BE2C (cell line): Measurements from ENCODE around the gene PLEKHA6.

Source experiments
- DNase-seq: peaks from one replicate; pipeline ENCODE4 v3.0.0-alpha.2; 2020
- H3K27me3 ChIP-seq: fragments of 250-450 bp; sonication (Bioruptor Pico); 2 replicates; pipeline ENCODE4 v1.5.1; 2020; ENCODE audit warnings: mild to moderate bottlenecking
- H3K36me3 ChIP-seq: fragments of 250-450 bp; sonication (Bioruptor Pico); 2 replicates; pipeline ENCODE4 v1.5.1; 2020; ENCODE audit warnings: mild to moderate bottlenecking
- H3K4me1 ChIP-seq: fragments of 250-450 bp; sonication (Bioruptor Pico); 2 replicates; pipeline ENCODE4 v1.5.1; 2020
- H3K4me3 ChIP-seq: 2 replicates; pipeline ENCODE4 v1.5.1; 2011; ENCODE audit warnings: low read depth, low read length
- H3K9me3 ChIP-seq: fragments of 250-450 bp; sonication (Bioruptor Pico); 2 replicates; pipeline ENCODE4 v1.5.1; 2020
- CTCF ChIP-seq: IDR thresholded peaks from 2 replicates; pipeline ENCODE4 v1.5.1; 2012; ENCODE audit warnings: mild to moderate bottlenecking, low read depth, low read length

The PLEKHA6 gene

GRCh38 chr1:204262506-204263253 is 97.0 kb downstream of the PLEKHA6 start:
- Histone ChIP-seq H3K36me3 (peaks cover 79% of the 10 kb centered on the region), H3K4me3 (no peak overlapping the region), H3K9me3 (no peaks in the 10 kb centered on the region), H3K27me3 (no peaks in the 10 kb centered on the region), H3K4me1 (peaks cover 39% of the 10 kb centered on the region)
- no peak for DNase-seq
- TF ChIP-seq CTCF, result no peak

- Histone ChIP-seq H3K4me3 (no peak overlapping the region), H3K27me3 (no peaks in the 10 kb centered on the region), H3K36me3 (peaks cover 81% of the 10 kb centered on the region), H3K4me1 (peaks cover 36% of the 10 kb centered on the region), H3K9me3 (no peaks in the 10 kb centered on the region)
- no peak for TF ChIP-seq CTCF
- DNase-seq, result no peak
Measured at GRCh38 chr1:204261746-204262505, 97.8 kb downstream of the PLEKHA6 start.

GRCh38 chr1:204261266-204261665 is 98.5 kb downstream of the PLEKHA6 start:
- TF ChIP-seq CTCF, result no peak
- Histone ChIP-seq H3K9me3 (no peaks in the 10 kb centered on the region), H3K4me1 (peaks cover 31% of the 10 kb centered on the region), H3K36me3 (peaks cover 81% of the 10 kb centered on the region), H3K4me3 (no peak overlapping the region), H3K27me3 (no peaks in the 10 kb centered on the region)
- no peak for DNase-seq

GRCh38 chr1:204260601-204261197 is 99.0 kb downstream of the PLEKHA6 start:
- H3K4me3 ChIP-seq, result no peak overlapping the region
- H3K4me1 ChIP-seq, result peaks cover 31% of the 10 kb centered on the region
- peaks cover 79% of the 10 kb centered on the region for H3K36me3 ChIP-seq
- no peaks in the 10 kb centered on the region for H3K9me3 ChIP-seq
- DNase-seq, result no peak
- no peaks in the 10 kb centered on the region for H3K27me3 ChIP-seq
- TF ChIP-seq CTCF, result no peak

- peaks cover 26% of the 10 kb centered on the region for H3K4me1 ChIP-seq
- TF ChIP-seq CTCF, result no peak
- peaks cover 79% of the 10 kb centered on the region for H3K36me3 ChIP-seq
- DNase-seq, result no peak
- H3K4me3 ChIP-seq, result no peak overlapping the region
- no peaks in the 10 kb centered on the region for H3K9me3 ChIP-seq
- H3K27me3 ChIP-seq, result no peaks in the 10 kb centered on the region
Measured at GRCh38 chr1:204259782-204260181, 99.9 kb downstream of the PLEKHA6 start.
